IPS-18c (cell line): Measurements from ENCODE around the gene MTUS2.
"Not testable (repeated sequence)": the region's sequence is repeated elsewhere in the genome, so short reads cannot be mapped to it uniquely, and the experiment has no call there.

Experiments used
- H3K4me3 ChIP-seq: 2 replicates; pipeline ENCODE4 v1.7.0; 2013; ENCODE audit warnings: low read depth, mild to moderate bottlenecking, low read length, moderate library complexity; ENCODE audit not compliant: insufficient read depth
- H3K9me3 ChIP-seq: one replicate; pipeline ENCODE4 v1.6.1; 2013; ENCODE audit warnings: mild to moderate bottlenecking, low read length, moderate library complexity; ENCODE audit not compliant: control insufficient read depth, insufficient read depth

Gene MTUS2

DNA sequence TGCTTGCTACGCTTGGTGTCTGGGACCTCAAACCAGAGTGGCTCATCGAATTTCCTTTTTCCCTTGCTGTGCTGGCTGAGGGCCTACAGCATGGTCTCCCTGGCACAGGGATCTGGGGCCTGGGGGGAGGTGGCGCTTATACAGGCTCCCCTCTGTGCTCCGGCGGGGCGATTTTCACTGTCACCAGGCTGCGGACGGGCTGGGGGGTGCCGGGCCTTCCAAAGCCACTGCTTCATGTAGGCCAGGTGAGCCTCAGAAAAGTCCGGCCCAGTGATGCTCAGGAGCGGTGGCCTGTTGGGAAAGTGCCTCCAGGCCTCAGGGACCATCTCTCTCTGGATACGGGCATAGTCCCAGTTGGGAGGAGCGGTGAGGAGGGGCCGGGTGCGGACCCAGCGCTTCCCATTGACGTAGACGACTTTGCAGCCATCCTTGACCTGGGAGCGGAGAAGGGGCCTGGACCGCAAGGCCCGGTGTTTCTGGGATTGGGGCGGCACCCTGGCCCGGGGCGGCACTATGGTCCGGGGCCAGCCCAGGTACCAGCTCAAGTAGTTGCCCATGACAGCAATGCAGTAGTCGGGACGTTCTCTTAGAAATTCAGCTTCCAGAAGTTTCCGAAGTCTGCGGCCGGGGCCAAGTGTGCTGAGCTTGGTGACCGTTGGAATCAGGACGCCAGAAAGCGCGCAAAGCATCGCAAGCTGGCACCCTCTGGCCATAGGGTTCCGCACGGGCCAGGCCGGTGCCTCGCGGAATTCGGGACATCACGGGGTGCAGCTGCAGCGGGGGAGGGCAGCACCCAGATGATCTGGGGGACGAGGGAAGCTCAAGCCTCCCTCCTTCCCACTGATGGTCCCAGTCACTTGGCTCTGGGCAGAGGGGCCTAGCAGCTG, 519.5 kb downstream of the MTUS2 start:
- Histone ChIP-seq H3K4me3 (no peak overlapping the region), H3K9me3 (no peaks in the 10 kb centered on the region)

DNA sequence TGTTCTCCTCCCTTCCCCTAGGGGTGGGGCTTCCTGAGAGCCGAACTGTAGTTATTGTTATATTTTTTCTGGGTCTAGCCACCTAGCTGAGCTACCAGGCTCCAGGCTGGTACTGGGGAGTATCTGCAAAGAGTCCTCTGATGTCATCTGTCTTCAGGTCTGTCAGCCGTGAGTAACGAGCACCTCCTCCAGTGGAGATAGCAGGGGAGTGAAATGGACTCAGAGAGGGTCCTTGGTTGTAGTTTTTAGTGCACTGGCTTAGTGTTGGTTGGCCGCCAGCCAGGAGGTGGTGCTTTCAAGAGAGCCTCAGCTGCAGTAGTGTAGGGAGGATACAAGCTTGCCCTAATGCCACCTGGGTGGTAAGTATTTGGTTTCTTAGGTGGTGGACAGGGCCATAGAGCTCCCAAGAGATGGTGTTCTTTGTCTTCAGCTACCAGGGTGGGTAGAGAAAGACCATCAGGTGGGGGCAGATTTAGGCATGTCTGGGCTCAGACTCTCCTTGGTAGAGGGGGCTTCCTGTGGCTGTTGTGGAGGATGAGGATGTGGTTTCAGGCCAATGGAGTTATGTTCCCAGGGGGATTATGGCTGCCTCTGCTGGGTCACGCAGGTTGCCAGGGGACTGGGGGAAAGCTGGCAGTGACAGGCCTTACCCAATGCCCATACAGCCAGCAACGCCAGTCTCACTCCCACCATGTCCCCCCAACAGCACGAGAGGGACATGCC, 525.9 kb downstream of the MTUS2 start:
- H3K4me3 ChIP-seq, H3K9me3 ChIP-seq: not testable (repeated sequence)

DNA sequence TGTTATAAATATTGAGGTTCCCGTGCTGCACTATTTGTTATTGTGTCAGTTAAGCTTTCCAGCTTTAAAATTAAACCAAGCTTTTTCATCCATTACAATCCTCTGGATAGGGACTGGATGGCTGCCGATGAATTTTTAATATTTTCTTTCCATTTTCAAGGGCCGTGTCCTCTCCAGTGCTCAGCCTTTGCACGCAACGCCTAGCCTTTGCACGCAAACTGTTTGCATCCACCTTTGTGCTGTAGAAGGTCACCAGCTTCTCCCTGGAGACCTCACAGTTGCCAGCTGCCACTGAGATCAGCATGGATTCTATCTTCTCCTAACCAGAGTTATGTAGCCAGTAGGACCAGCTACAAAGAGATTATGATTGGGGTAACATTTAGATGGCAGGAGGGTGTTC, 534.9 kb downstream of the MTUS2 start:
- Histone ChIP-seq H3K4me3 (no peak overlapping the region), H3K9me3 (no peaks in the 10 kb centered on the region)

DNA sequence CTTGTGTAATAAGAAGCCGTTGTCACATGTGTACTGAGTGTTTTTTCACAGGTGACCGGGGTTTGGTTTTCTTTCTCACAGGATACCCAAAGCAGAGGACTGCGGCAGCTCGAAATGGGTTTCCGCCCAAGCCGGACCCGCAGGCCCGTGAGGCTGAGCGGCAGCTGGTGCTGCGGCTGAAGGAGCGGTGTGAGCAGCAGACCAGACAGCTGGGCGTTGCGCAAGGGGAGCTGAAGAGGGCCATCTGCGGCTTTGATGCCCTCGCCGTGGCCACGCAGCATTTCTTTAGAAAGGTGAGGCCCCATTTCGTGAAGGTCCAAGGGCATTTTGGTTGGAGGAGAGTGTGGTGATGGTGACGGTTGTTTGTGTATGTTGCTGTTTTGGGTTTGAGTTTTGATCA, 539.0 kb downstream of the MTUS2 start:
- no peak overlapping the region for H3K4me3 ChIP-seq
- no peaks in the 10 kb centered on the region for H3K9me3 ChIP-seq

DNA sequence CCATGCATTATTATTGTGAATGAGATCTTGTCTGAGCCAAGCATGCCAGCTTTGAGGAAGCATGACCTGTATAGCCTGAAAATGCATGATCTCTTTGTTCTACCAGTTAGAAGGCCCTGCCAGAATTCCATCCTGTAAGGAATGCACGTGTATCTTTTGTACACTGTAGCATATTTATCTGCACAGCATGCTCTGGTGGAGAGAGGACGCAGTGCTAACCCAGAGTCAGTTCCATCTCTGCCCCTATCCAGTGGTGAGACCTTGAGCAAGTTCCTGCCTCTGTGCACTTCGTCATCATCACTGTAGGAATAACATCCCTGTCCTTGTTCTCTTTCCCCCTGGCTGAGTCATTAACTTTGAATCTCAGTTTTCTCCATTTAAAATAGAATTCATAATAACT, 541.6 kb downstream of the MTUS2 start:
- Histone ChIP-seq H3K9me3 (no peaks in the 10 kb centered on the region), H3K4me3 (no peak overlapping the region)

DNA sequence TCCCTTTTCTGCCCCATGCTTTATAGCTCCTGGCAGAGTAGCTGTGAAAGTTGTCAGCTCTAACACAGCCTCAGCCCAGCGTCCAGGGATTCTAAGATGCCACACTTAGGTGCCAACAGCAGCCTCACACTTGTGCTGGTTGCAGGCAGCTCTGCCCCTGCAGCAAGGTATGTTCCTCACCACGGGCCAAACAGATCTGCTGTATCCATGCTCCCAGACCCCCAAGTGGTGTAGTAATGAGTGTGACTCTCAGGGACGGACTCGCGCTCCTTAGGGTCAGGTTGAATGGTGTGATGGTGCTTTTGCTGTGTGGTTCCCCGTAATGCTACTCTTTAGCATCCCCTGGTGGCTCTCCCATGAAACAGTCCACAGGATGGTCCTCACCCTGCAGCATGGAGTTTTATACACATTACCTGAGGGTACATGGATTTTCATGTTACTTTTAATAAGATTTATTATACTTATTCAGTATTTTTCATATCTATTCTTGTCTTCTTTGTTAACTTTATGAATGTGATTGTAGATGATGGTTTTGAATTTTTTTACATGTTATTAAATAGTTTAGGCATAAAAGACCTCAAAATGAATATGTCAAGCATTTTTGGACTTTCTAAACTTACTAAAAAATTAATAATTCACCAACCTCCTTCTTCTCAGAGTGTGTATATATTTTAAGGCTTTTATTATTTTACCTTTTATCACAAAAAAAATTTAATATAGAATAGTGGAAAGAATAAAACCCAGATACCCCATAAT, 542.9 kb downstream of the MTUS2 start:
- Histone ChIP-seq H3K4me3 (no peak overlapping the region), H3K9me3 (no peaks in the 10 kb centered on the region)

DNA sequence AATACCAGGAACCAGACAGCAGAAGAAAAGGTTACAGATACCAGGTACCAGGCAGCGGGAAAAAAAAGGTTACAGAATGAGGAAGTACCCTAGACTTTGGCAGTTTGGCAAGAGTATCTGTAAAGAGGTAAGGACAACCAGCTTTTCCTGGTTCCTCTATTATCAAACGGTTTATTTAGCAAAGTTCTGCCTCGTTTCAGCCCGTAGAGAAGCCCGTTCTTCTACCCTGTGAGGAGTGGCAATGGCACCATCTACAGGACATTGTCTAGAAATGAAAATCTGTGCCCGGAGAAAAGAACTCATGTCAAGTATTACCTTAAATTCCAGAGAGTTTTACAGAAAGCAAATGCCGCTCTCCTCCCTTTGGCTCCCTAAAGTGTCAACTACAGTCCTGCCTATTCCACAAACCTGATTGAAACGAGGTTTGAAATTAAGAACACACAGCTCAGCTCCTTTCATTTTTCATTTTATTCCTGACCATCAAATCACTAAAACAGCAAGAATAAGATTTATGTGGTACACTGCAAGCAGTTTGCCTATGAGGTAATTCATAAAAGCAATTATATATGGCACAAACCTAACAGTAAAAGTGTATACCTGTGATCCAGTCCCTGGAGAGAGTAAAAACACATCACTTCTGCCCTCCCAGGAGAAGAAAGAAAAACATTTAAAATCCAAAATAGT, 549.1 kb downstream of the MTUS2 start:
- H3K4me3 ChIP-seq: no peak overlapping the region
- H3K9me3 ChIP-seq: no peaks in the 10 kb centered on the region

DNA sequence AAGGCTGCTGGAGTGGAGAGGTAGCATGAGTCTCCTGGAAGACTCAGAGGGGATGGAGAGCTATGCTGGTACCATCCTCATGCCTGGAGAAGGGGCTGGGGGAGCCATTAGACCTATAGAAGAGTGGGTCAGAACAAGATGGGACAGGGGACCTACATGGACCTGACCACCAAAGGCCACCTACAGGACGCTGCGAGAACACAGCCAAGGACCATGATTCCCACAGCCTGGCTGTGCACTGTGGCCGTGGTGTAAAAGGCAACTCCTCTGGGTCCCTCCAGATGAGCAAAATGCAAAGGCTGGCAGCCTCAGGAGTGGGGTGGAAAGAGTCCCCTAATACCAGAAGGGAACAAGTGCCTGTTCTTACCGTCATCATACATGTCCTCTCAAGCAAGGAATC, 559.1 kb downstream of the MTUS2 start:
- H3K4me3 ChIP-seq: no peak overlapping the region
- no peaks in the 10 kb centered on the region for H3K9me3 ChIP-seq

DNA sequence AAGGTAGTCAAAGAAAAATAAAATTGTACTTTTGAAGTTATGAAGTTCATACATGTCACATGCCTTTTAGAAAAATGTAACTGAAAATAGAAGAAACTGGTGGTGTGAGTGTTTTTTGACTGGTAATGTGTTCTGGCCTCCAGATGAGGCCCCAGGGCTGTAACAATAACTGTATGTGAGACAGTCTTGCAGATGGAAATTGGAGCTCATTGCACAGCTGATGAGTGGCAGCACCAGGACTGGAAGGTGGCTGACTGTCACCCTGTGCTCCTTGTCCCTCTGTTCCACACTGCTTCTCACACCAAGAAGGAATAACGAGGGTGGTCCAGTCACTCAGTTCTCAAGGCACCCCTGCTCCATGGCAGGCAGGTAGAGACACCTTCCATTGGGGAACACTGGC, 559.7 kb downstream of the MTUS2 start:
- Histone ChIP-seq H3K4me3 (no peak overlapping the region), H3K9me3 (no peaks in the 10 kb centered on the region)

DNA sequence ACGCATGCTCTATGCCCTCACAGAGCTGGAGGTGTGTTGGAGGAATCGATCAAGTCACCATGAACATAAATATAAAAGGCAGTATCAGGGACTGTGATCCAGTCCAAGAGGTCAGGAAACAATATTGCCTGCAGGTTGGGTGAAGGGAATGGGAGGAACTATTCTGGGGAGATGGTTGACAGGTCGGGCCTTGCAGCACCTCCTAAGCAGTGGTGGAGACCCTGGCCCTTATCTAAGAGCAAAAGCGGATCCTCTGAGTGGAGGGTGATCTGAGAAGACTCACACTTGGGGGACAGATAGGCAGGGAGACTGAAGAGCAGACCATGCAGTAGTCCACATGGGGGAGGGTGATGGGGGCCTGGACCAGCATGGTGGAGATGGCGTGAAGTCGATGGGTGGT, 561.9 kb downstream of the MTUS2 start:
- H3K9me3 ChIP-seq: no peaks in the 10 kb centered on the region
- H3K4me3 ChIP-seq: no peak overlapping the region

DNA sequence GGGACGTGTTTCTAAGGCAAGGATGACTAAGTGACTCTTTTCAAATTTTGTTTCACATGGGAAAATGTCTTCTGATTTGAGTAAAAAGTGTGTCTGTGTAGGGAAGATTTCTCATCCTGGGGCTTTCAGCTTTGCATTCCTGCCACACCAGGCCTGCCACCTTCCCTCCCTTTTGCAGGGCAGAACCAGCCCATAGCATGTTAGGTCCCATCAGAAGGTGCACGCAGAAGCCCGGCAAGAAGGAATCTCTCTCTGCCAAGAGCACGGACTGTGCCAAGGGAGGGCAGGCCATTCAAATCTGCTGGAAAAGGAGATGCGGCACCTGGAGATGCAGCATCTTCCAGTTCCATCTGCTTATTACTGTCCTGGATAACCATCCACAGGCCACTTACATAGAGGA, 563.3 kb downstream of the MTUS2 start:
- no peaks in the 10 kb centered on the region for H3K9me3 ChIP-seq
- no peak overlapping the region for H3K4me3 ChIP-seq

DNA sequence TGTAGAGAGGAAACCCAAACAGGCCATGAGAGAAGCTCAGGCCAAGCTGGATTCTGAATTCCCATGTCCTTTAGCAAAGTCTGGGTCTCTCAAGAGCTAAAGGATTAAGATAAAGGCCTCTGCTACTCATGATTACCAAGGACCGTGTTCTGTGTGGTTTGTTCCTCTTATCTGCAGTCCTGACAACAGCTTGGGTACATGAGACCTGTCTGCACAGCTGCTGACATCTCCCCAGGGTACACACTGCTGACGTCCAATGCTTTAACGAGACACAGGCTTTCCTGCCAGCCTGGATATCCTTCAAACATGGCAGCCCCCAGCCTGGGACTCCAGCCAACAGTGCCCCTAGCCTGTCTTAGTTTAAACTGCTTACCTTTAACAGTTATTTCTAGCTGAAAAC, 564.3 kb downstream of the MTUS2 start:
- no peaks in the 10 kb centered on the region for H3K9me3 ChIP-seq

DNA sequence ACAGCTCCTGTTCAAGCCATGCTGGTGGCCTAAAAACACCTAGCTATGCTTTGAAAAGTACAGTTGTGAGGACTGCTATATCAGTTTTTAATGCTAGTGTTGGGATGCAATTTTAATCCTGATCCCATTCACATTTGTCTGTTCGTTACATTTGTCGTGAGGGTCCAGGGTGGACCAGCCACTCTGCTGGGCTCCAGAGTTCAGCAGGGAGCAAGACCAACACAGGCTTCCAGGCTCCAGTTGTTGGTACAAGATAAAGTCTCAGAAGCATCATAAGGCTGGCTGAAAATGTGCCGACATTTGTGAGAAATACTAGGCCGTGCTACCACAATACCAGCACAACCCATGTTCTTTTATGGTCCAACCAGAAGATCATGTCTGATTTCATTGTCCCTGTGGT, 564.7 kb downstream of the MTUS2 start:
- Histone ChIP-seq H3K9me3 (no peaks in the 10 kb centered on the region), H3K4me3 (no peak overlapping the region)

More for the DNA sequence above, 564.3 kb downstream of the MTUS2 start:
- no peak overlapping the region for H3K4me3 ChIP-seq

DNA sequence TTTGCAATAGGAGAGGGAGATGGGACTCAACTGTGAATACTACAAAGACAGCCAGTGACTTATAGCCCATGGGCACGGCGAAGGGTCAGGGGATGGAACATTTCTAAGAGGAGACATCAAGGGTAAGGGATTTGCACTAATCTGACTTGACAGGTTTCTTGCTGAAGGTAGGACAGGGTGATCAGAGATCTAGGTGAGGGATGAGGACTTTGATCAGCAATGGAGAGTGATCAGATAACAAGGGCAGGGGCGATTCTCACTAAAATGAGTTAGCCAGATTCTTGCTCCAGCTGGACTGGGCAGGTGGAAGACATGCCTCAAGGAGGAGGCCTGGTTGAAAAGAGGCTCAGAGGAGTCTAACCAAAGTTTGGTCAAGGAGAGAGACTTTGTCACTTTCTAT, 566.1 kb downstream of the MTUS2 start:
- H3K9me3 ChIP-seq: no peaks in the 10 kb centered on the region
- H3K4me3 ChIP-seq: no peak overlapping the region

DNA sequence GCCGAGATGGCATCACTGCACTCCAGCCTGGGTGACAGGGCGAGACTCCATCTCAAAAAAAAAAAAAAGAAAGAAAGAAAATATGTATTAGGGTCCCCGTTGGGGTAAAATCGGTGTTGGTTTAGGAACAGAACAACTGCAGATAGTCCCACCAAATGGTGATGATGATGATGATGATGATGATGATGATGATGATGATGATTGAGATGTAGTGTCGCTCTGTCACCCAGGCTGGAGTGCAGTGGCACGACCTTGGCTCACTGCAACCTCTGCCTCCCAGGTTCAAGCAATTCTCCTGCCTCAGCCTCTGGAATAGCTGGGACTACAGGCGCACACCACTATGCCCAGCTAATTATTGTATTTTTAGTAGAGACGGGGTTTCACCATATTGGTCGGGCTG, 570.5 kb downstream of the MTUS2 start:
- not testable (repeated sequence) for H3K9me3 ChIP-seq, H3K4me3 ChIP-seq

DNA sequence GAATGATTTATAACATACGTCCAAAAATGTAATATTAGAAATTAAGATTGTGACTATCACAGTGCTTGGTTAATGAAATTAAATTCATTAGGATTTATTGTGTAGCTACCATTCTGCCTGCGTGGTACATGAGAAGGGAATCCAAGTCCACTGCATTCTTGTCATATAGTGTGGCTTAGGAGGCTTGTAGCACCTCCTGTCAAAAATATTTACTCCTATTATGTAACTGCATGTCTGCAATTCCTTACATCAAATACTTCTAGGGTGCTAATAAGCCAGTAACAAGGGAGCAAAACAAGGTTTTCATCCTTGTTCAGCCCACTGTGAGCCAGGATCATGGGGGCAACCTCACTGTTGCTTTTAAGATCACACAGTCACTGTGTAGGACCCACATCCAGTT, 576.3 kb downstream of the MTUS2 start:
- Histone ChIP-seq H3K9me3 (no peaks in the 10 kb centered on the region), H3K4me3 (no peak overlapping the region)

DNA sequence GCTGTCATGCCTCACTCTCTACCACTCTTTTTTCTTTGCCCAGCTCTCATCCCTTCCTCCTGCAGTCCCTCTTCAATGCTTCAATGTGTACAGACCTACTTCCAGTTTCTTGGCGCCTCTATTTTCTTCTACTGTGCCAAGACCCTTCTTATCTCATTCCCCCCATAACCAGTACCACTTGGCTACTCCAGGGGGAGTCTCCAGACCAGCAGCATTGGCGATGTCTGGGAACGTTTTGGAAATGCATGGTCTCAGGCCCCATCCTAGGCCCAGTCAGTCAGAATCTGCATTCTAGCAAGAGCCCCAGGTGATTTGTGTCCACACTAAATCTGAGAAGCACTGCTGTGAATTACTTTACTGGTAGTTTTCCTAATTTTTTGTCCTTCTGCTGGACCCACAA, 577.1 kb downstream of the MTUS2 start:
- H3K4me3 ChIP-seq: no peak overlapping the region
- H3K9me3 ChIP-seq: no peaks in the 10 kb centered on the region
